ENCODE results near the gene PRSS35.

DNA sequence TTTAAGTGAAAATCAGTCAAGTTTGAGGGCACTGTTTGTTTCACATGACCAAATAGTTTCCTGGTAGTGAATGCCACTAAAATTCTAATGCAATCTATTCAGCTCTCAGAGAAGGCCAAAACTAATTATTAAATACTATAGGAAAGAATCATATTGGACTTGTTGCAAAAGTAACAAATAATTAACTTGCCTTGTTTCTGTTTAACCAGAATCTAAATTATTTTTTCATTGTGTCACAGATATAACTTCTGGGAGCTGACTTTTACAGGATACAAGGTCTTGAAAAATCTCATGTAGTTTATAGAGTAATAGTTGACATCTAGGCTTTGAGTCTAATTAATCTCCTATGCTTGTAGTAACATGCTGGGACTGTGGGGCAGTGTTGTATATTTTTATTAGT lies 44.5 kb downstream of the PRSS35 start:
- TF ChIP-seq POLR2A (IDR thresholded peaks at IDR 0.05) (no peak), EP300 (IDR thresholded peaks at IDR 0.05) (no peak), POLR2AphosphoS5 (IDR thresholded peaks at IDR 0.05) (no peak)
- TF ChIP-seq, protein P1, sequence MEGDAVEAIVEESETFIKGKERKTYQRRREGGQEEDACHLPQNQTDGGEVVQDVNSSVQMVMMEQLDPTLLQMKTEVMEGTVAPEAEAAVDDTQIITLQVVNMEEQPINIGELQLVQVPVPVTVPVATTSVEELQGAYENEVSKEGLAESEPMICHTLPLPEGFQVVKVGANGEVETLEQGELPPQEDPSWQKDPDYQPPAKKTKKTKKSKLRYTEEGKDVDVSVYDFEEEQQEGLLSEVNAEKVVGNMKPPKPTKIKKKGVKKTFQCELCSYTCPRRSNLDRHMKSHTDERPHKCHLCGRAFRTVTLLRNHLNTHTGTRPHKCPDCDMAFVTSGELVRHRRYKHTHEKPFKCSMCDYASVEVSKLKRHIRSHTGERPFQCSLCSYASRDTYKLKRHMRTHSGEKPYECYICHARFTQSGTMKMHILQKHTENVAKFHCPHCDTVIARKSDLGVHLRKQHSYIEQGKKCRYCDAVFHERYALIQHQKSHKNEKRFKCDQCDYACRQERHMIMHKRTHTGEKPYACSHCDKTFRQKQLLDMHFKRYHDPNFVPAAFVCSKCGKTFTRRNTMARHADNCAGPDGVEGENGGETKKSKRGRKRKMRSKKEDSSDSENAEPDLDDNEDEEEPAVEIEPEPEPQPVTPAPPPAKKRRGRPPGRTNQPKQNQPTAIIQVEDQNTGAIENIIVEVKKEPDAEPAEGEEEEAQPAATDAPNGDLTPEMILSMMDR (IDR thresholded peaks at IDR 0.05): no peak
